Neural crest cell (in vitro differentiated cells): ENCODE data around the gene AP4S1. TPM values are rescaled to one million over a fixed set of nuclear protein-coding genes. Genes with fewer than 3 reads are reported as not detected.
A peak's percentile ranks its signal among the peaks of the same experiment; 100 is the strongest.

Experiments
- DNase-seq: peaks from one replicate; pipeline ENCODE4 v3.0.0; 2021; ENCODE audit warnings: low read depth, mixed read lengths, low spot score
- H3K27ac Mint-ChIP-seq: one replicate; pipeline ENCODE4 v1.8.0; 2021; ENCODE audit warnings: mild to moderate bottlenecking, mixed read lengths; ENCODE audit not compliant: unreplicated experiment
- H3K27me3 Mint-ChIP-seq: 2 replicates; pipeline ENCODE4 v1.8.0; 2021; ENCODE audit warnings: low read depth, mild to moderate bottlenecking, mixed read lengths
- H3K36me3 Mint-ChIP-seq: 2 replicates; pipeline ENCODE4 v1.8.0; 2021; ENCODE audit warnings: low read depth, mild to moderate bottlenecking, mixed read lengths
- H3K4me1 Mint-ChIP-seq: 2 replicates; pipeline ENCODE4 v1.8.0; 2021; ENCODE audit warnings: mixed read lengths
- H3K4me3 Mint-ChIP-seq: one replicate; pipeline ENCODE4 v1.8.0; 2021; ENCODE audit warnings: mild to moderate bottlenecking, mixed read lengths
- H3K9me3 Mint-ChIP-seq: 2 replicates; pipeline ENCODE4 v1.8.0; 2021; ENCODE audit warnings: mixed read lengths
- total RNA-seq: library from RNA; stranded (reverse); gene quantifications from 2 replicates; pipeline ENCODE4 v1.2.1, GENCODE V29; 2021
- TF ChIP-seq, protein P1 (sequence below): fragments of 200-600 bp; sonication (generic); conservative IDR thresholded peaks from 2 replicates; pipeline ENCODE4 v1.5.0; 2021; ENCODE audit warnings: antibody characterized with exemption, mild to moderate bottlenecking

Gene AP4S1
- total RNA-seq, 1 donor from 2014 or later, result 8.0 TPM

DNA sequence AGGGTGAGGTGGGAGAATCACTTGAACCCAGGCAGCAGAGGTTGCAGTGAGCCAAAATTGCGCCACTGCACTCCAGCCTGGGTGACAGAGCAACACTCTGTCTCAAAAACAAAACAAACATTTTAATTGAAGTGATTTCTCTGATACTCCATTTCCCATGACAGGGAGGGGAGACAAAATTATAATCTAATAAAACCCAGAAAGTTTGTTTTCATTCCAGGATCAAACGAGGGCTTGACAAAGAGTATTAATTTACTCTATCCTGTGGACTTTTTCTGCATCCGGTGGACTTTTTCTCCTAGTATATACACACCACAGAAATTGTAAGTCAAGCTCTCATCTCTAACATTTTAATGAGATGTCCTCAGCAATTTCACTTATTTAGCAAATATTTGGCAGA, 14.5 kb upstream of the AP4S1 start:
- H3K4me3 Mint-ChIP-seq, result no peak overlapping the region
- peaks cover 3% of the 10 kb centered on the region for H3K9me3 Mint-ChIP-seq
- TF ChIP-seq, protein P1, sequence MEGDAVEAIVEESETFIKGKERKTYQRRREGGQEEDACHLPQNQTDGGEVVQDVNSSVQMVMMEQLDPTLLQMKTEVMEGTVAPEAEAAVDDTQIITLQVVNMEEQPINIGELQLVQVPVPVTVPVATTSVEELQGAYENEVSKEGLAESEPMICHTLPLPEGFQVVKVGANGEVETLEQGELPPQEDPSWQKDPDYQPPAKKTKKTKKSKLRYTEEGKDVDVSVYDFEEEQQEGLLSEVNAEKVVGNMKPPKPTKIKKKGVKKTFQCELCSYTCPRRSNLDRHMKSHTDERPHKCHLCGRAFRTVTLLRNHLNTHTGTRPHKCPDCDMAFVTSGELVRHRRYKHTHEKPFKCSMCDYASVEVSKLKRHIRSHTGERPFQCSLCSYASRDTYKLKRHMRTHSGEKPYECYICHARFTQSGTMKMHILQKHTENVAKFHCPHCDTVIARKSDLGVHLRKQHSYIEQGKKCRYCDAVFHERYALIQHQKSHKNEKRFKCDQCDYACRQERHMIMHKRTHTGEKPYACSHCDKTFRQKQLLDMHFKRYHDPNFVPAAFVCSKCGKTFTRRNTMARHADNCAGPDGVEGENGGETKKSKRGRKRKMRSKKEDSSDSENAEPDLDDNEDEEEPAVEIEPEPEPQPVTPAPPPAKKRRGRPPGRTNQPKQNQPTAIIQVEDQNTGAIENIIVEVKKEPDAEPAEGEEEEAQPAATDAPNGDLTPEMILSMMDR, result no peak
- no peak for DNase-seq
- peaks cover 7% of the 10 kb centered on the region for H3K36me3 Mint-ChIP-seq
- H3K27ac Mint-ChIP-seq, result no peak overlapping the region
- H3K4me1 Mint-ChIP-seq, result no peaks in the 10 kb centered on the region
- no peaks in the 10 kb centered on the region for H3K27me3 Mint-ChIP-seq

DNA sequence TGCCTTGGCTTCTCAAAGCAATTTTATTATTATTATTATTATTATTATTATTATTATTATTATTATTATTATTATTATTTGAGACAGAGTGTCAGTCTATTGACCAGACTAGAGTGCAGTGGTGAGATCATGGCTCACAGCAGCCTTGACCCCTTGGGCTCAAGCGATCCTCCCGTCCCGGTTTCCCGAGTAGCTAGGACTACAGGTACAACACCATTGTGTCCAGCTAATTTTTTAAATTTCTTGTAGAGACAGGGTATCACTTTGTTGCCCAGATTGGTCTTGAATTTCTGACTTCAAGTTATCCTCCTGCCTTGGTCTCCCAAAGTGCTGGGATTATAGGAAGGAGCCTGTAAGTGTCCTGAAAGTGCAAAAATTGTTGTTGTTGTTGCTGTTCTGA, 11.6 kb upstream of the AP4S1 start:
- Mint-ChIP-seq H3K36me3 (peaks cover 7% of the 10 kb centered on the region), H3K27ac (no peak overlapping the region), H3K27me3 (no peaks in the 10 kb centered on the region), H3K9me3 (peaks cover 3% of the 10 kb centered on the region), H3K4me3 (no peak overlapping the region), H3K4me1 (peaks cover 3% of the 10 kb centered on the region)
- TF ChIP-seq, protein P1, result no peak
- DNase-seq, result no peak

DNA sequence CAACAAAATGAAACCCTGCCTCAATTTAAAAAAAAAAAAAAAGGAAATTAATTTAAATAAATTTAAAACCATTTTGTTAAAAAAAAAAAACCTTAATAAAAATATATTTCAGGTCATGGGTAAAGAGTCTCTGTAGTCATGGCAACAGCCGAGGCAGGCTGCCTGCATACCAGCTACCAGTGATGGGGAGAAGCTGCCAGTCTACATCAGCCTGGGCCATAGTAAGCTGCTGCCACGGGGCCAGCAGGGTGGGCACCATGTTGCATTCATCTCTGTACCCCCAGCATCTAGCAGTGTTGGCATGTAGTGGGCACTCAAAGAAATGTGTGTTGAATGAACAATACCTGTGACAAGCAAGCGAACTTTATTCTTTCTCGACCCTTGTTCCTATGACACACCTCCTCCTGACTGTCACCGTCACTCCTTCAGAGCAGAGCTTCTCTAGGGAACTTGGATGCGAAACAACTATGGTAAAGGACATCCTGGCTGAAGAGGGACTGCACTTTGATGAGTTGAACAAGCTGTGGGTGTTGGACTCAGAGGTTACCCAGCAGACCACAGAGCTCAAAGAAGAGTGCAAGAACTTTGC, 7.3 kb upstream of the AP4S1 start:
- Mint-ChIP-seq H3K27me3 (no peaks in the 10 kb centered on the region), H3K4me1 (peaks cover 21% of the 10 kb centered on the region), H3K4me3 (no peak overlapping the region), H3K36me3 (peaks cover 7% of the 10 kb centered on the region), H3K27ac (no peak overlapping the region), H3K9me3 (no peaks in the 10 kb centered on the region)
- TF ChIP-seq, protein P1, result no peak
- no peak for DNase-seq

DNA sequence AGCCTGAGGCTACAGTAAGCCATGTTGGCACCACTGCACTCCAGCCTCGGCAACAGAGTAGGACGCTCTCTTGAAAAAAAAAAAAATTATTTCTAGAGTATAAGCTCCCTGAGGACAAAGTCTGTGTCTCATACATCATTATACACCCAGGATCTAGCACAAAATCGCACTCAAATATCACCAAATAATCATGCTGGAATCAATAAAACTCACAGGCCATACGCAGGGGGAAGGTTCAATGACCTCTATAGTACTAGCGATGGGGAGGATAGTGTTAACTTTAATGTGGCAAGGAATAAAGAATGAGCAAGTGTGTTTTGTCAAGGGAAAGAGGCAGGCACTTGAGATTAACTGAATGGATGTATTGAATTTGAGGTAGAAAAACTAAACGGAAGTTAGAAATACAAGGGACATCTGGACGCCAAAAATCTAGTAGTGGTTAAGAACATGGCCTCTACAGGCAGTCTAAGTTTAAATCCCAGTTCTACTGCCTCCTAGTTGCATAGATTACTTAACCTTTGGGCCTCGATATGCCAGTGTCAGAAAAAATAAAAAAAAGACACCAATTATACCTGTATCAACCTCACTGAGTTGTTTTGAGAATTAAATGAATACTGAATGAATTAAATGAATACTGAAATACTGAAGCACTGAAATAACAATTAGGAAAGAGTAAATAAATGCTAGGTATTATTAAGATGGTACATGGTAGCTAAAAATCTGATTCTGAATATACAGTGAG, 4.4 kb upstream of the AP4S1 start:
- TF ChIP-seq, protein P1, result no peak
- Mint-ChIP-seq H3K27me3 (no peaks in the 10 kb centered on the region), H3K4me3 (peak overlapping the region; percentile 7), H3K4me1 (peaks cover 39% of the 10 kb centered on the region), H3K27ac (no peak overlapping the region), H3K36me3 (peaks cover 7% of the 10 kb centered on the region), H3K9me3 (no peaks in the 10 kb centered on the region)
- no peak for DNase-seq

DNA sequence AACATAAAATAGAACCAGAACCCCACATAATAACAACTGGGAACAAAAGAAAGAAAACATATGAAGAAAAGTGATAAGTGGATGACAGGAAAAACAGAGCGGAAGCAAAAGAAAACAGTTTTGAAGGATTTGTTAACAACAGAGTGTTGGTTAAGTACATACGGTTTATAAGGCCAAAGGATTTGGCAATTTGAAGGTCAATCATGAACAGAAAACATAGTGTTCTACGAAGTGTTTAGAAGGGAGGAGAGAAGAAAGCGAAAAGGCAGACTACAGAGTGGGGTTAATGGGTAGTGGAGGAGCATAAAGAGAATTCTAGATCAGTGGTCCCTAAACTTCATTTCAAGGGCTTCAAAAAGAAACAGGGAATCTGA, 3.9 kb upstream of the AP4S1 start:
- H3K9me3 Mint-ChIP-seq, result no peaks in the 10 kb centered on the region
- TF ChIP-seq, protein P1, result no peak
- H3K27ac Mint-ChIP-seq, result no peak overlapping the region
- H3K4me1 Mint-ChIP-seq, result peaks cover 37% of the 10 kb centered on the region
- DNase-seq, result no peak
- no peaks in the 10 kb centered on the region for H3K27me3 Mint-ChIP-seq
- peaks cover 7% of the 10 kb centered on the region for H3K36me3 Mint-ChIP-seq
- H3K4me3 Mint-ChIP-seq, result peak overlapping the region; percentile 7
